Dedifferentiated amniotic fluid mesenchymal stem cell (primary cell): Measurements from ENCODE around the gene B9D2.

Source experiments
- DNase-seq: peaks from one replicate; pipeline ENCODE4 v3.0.0-alpha.2; 2016; ENCODE audit errors: extremely low spot score

Gene B9D2

GRCh38 chr19:41327576-41328156 is 36.3 kb downstream of the B9D2 start:
- DNase-seq = no peak

GRCh38 chr19:41327076-41327575 is 36.8 kb downstream of the B9D2 start:
- no peak for DNase-seq

DNA sequence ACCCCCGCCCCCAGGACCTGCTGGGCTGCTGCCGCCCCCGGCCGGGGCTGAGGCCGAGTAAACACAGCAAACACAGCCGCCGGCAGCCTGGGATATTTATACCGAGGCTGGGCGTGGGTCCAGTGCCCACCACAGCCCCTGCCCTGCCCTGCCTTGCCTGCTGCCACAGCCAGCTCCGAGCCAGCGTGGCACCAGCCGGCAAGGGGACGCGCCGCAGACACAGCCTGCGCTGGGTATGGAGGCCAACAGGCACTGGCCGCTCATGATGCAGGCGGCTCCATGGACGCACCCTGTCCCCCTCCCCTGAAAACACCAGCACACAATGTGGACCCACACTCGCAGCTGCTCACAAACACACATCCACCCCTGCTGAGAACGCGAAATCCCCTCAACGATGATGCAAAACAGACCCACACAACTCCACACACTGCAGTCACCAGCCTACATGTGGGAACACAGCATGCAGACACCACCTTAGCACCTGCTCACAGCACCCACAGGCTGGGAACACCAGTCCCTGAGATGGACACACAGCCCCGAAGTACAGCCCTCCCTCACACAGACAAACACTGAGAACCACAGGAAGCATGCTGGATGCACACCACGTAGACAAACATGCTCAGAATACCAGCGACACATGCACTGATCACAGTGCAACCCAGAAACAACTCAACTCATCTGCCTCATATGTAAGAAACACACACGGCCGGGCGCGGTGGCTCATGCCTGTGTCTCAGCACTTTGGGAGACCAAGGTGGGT is 37.8 kb downstream of the B9D2 start:
- no peak for DNase-seq

DNA sequence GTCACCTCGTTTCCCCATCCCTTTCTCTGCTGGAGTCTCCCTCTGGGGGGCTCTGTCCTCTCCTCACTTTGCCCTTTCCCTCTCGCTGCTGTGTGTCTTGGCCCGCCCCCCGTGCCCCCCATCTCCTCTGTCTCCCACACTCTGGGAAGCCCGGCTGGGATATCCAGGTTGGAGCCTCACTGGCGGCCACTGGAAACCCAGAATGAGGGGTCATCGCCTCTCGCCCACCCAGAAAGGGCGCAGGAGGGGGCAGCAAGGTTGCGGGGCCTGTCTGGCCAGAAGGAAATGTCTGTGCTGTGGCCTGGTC is 38.4 kb downstream of the B9D2 start:
- DNase-seq = no peak

- peak; percentile 47 for DNase-seq
Observed at GRCh38 chr19:41324921-41325639, 38.9 kb downstream of the B9D2 start.

GRCh38 chr19:41324231-41324702 is 39.7 kb downstream of the B9D2 start:
- DNase-seq = no peak

- DNase-seq = peak; percentile 89
Observed at GRCh38 chr19:41323430-41324125, 40.4 kb downstream of the B9D2 start.

DNA sequence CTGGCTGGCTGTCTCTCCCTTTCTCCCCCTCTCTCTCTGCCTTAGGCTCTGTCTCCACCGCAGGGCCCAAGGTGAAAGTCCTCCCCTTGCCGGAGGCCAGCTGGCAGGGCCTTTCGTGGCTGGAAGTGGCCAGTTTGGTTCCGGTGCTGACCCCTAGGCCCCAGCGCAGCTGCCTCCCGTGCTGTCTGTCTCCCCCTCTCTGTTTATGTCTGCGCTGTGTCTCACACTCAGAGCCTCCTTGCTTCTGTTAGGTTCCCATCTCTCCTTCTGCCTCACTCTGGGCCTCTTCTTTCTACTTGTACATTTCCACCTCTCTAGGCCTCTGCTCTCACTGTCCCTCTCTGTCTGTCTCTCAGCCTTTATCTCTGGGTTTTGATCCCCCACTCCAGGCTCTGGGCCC is 40.9 kb downstream of the B9D2 start:
- no peak for DNase-seq

DNA sequence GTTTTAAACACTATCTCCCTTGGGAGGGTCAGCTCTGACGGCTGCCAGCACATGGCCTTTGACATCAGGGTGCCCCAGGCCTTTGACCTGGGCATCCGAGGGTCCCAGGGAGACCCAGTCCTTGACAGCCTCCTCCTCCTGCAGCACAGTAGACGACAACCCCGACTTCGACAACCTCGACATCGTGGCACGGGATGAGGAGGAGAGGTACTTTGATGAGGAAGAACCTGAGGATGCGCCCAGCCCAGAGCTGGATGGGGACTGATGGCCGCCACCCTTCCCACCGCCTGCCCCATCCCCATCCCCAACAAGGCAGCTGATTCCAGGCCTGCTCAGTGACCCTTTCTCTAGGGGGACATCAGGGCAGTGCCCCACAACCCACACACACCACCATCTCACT is 41.5 kb downstream of the B9D2 start:
- DNase-seq = no peak

DNA sequence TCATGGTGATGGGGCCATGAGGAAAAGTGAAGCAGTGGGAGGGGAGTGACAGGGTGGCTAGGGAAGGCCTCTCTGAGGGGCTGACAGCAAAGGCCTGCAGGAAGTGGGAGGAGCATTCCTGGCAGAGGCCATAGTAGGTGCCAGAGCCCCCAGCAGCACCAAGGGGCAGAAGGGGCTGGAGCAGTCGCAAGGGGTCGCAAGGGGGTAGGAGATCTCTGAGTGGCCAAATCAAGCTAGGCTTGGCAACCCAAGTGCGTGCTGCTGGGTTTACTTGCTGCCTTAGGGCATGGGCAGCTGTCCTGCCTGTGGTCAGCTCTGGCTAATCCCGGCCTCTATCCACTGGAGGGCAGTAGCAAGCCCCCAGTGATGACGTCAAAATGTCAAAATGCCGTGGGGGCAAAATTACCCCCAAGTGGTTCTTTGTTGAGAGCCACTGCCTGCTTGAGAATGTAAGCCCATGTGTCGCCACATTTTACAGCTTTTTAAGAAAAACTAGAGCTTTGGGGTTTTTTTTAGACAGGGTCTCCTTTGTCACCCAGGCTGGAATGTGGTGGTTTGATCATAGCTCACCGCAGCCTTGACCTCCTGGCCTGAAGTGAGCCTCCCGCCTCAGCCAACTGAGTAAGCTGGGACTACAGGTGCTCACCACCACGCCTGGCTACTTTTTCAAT is 42.2 kb downstream of the B9D2 start:
- peak; percentile 65 for DNase-seq

DNA sequence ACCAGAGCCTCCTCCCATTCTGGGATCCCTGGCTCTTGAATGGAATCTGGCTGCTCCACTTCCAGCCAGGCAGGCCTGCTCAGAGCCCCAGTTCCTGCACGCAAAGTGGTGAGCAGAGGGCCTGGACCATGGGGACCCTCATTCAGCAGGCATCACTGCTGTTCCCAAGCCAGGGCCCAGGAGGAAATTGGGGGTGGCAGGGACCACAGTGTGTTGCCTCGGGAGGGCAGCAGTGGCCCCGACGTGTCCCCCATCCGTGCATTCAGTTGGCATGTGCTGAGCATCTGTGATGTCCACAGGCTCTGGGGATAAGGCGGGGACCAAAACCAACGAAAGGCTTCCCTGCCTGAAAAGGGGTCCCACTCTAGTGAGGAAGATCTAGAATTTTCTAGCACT is 42.7 kb downstream of the B9D2 start:
- no peak for DNase-seq

DNA sequence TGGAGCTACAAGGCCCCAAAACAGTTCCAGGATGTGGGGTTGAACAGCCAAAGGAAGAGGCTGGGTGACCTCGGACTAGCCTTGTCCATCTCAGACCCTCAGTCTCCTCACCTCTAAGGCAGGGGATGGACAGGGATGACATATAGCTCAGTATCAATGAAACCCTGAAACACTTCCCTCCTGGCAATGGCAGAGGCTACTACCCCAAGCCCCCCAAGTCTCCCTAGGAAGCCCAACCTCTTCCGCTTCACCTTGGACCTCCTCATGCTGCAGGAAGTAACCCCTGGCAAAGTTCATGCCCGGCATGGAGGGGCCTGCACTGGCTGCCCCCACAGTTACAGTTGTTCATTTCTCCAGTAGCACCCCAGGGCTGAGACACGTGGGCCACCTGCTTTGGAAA is 43.4 kb downstream of the B9D2 start:
- DNase-seq = no peak

- DNase-seq = no peak
Observed at GRCh38 chr19:41320185-41320518, 43.8 kb downstream of the B9D2 start.

DNA sequence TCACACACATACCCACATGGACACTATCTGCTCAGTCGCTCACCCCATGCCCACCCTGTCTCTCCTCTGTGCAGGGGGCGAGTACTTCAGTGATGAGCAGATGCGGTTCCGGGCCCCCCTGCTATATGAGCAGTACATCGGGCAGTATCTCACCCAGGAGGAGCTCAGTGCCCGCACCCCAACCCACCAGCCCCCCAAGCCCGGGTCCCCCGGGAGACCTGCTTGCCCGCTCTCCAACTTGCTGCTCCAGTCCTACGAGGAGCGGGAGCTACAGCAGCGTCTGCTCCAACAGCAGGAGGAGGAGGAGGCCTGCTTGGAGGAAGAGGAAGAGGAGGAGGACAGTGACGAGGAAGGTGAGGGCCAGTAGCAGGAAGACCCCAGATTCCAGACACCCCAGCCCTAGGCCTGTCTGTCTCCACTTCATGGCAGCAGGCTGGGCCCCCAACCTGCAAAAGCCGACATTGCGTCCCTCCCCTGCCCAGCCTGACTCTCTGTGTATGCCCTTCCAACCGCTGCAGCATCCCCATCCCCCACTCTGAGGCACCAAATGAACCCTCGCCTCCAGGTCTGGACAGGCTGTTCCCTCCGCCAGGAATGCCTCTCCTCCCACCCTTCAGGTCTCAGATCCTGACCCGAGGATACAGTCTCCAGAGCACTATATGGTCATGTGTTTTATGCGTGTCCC is 44.3 kb downstream of the B9D2 start:
- DNase-seq = no peak

DNA sequence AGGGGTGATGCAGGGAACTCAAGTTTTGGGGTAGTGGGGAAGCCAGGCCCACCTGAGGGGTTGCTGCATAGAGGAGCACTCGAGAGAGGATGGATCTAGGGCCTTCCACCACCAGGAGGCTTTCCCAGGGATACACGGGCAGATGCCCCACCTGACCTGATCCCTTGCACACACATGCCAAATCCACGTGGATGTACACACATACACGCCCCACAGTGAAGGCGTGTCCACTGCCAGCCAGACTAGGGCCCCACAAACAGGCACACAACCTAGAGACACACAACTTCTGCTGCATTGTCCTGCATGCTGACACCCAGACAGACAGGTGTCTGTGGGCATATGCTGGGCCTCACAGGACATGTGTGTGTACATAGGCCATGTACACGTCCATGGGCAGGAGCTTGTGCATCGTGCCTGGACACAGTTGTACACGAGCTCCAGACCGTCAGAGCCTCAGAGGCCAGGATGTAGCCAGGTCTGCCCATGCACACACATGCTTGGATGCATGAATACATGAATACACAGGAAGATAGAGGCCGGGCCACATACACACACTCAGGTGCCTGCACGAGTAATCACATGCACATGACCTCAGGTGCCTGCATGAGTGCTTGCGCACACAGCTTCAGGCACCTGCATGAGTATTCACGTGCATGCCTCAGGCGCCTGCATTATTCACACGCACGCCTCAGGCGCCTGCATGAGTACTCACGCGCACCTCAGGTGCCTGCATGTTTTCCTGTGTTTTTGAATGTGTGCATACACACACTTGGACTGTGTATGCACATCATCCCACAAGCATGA is 45.1 kb downstream of the B9D2 start:
- DNase-seq = no peak

DNA sequence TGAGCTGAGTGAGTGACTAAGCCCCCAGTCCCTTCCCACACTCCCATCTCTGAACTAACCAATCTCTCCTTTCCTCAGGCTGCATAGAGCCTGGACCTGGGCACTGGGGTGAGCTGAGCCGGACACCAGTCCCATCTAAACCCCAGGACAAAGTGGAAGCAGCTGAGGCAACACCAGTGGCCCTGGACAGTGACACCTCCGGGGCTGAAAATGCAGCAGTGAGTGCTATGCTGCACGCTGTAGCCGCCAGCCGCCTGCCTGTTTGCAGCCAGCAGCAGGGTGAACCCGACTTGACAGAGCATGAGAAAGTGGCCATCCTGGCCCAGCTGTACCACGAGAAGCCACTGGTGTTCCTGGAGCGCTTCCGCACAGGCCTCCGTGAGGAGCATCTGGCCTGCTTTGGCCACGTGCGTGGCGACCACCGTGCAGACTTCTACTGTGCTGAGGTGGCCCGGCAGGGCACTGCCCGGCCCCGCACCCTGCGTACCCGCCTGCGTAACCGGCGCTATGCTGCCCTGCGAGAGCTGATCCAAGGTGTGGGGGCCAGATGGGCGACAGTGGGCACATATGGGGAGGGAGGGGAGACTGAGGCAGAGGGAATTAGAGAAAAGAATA is 47.5 kb downstream of the B9D2 start:
- DNase-seq = no peak

GRCh38 chr19:41311613-41312012 is 52.3 kb downstream of the B9D2 start:
- no peak for DNase-seq

GRCh38 chr19:41311072-41311471 is 52.9 kb downstream of the B9D2 start:
- no peak for DNase-seq

DNA sequence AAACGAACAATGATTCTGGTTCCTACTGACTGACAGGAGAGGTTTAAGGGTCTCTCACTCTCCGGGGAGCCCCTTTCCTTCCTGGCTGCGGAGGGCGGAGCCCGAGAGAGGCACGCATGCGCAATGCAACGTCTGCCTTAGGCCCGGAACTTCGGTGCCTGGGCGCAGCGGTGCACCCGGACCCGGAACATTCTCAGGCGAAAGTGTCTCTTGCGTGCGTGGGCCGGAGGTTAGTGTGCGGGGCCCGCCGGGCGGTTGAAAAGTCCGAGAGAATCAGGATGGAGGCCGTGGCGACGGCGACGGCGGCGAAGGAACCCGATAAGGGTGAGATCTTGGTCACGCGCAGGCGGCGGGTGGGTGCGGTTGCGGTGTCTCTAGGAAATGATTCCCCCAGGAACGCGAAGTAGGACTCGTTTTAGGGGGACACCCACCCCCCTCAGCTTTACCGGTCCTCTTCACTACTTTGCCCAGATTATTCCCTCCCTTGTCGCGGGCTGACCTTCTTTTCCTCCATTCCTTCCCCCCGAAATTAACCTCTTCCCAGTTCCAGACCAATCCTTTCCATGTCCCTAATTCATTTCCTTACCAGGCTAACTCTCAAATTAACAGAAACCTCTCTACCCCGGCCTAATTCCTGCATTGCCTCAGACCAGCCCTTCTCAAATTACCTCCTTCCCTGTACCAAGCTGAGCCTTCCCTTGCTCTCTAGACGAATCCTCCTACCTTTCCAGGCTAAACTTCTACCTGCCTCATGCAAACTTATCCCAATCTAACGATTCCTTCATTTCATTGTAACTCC is 53.7 kb downstream of the B9D2 start, which contains the start of gene CCDC97:
CCDC97 (plus strand) TSS at position 140 of the 799 bp plus-strand sequence; CDS start at position 279, 139 bp downstream.
- DNase-seq = peak; percentile 82
